ENCODE measurements around the gene GRID2IP. TPM values are rescaled to one million over a fixed set of nuclear protein-coding genes. Genes with fewer than 3 reads are reported as not detected.
A peak's percentile ranks its signal among the peaks of the same experiment; 100 is the strongest.

The GRID2IP gene
- total and polyA plus RNA-seq, 10 of the 15 experiments (the other 5 are each of a cell fraction or from before 2014, with no cell fraction given) = not detected

- TF ChIP-seq, protein P1, sequence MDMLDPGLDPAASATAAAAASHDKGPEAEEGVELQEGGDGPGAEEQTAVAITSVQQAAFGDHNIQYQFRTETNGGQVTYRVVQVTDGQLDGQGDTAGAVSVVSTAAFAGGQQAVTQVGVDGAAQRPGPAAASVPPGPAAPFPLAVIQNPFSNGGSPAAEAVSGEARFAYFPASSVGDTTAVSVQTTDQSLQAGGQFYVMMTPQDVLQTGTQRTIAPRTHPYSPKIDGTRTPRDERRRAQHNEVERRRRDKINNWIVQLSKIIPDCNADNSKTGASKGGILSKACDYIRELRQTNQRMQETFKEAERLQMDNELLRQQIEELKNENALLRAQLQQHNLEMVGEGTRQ (IDR thresholded peaks at IDR 0.05; ENCODE audit: borderline replicate concordance, low read depth, low read length) = no peak
- TF ChIP-seq FOXM1 (IDR thresholded peaks at IDR 0.05; ENCODE audit: low read depth, low read length) (no peak), POLR2AphosphoS2 (IDR thresholded peaks at IDR 0.05; ENCODE audit: low read depth, low read length) (peak; percentile 65), IRF5 (IDR thresholded peaks at IDR 0.05; ENCODE audit: borderline replicate concordance) (no peak), ZBED1 (IDR thresholded peaks at IDR 0.05; ENCODE audit: borderline replicate concordance) (no peak), ZBTB4 (CRISPR knock-in tag; IDR thresholded peaks at IDR 0.05) (no peak), RAD51 (IDR thresholded peaks at IDR 0.05) (no peak), BRCA1 (IDR thresholded peaks at IDR 0.05; ENCODE audit: low read depth, low read length) (no peak), MTA3 (IDR thresholded peaks at IDR 0.05; ENCODE audit: borderline replicate concordance, low read length) (no peak), SMARCA5 (IDR thresholded peaks at IDR 0.05) (peak; percentile 94), ZNF274 (IDR thresholded peaks at IDR 0.05; ENCODE audit: insufficient read depth, insufficient read length) (no peak), SUPT20H (IDR thresholded peaks at IDR 0.05; ENCODE audit: borderline replicate concordance, control insufficient read depth, low read depth, low read length) (no peak), MEF2B (IDR thresholded peaks at IDR 0.05; ENCODE audit: partially characterized antibody, poor library complexity, severe bottlenecking) (no peak), E2F4 (IDR thresholded peaks at IDR 0.05; ENCODE audit: low read depth, low read length) (no peak), SRF (IDR thresholded peaks at IDR 0.05; ENCODE audit: low read depth in 2 of 2, low read length in 2 of 2) (peak in 1 of 2 experiments; percentile 46; a peak in 2 of 4 replicates), ZNF207 (IDR thresholded peaks at IDR 0.05; ENCODE audit: borderline replicate concordance) (0 out of 2 replicates have a peak, but pooled peaks have one; percentile 45), CEBPB (IDR thresholded peaks at IDR 0.05; ENCODE audit: borderline replicate concordance in 1 of 2, low read depth in 2 of 2, low read length in 2 of 2) (no peak)
- TF ChIP-seq, protein P2, sequence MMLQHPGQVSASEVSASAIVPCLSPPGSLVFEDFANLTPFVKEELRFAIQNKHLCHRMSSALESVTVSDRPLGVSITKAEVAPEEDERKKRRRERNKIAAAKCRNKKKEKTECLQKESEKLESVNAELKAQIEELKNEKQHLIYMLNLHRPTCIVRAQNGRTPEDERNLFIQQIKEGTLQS (IDR thresholded peaks at IDR 0.05; ENCODE audit: borderline replicate concordance, extremely low read depth, low read depth, low read length) = no peak
- TF ChIP-seq, protein P3, sequence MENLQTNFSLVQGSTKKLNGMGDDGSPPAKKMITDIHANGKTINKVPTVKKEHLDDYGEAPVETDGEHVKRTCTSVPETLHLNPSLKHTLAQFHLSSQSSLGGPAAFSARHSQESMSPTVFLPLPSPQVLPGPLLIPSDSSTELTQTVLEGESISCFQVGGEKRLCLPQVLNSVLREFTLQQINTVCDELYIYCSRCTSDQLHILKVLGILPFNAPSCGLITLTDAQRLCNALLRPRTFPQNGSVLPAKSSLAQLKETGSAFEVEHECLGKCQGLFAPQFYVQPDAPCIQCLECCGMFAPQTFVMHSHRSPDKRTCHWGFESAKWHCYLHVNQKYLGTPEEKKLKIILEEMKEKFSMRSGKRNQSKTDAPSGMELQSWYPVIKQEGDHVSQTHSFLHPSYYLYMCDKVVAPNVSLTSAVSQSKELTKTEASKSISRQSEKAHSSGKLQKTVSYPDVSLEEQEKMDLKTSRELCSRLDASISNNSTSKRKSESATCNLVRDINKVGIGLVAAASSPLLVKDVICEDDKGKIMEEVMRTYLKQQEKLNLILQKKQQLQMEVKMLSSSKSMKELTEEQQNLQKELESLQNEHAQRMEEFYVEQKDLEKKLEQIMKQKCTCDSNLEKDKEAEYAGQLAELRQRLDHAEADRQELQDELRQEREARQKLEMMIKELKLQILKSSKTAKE (IDR thresholded peaks at IDR 0.05; ENCODE audit: low read depth, poor library complexity, severe bottlenecking) = no peak
These were observed 38.8 kb upstream of the GRID2IP start, which contains the start of gene INTS15 (continued) for GRCh38 chr7:6589829-6590644.

Measured in GM12878 (cell line).